GM18858 (cell line): Measurements from ENCODE around the gene SLC9A9.

ENCODE experiments used
- ATAC-seq: cut with Tn5 transposase; IDR thresholded peaks from one replicate; pipeline ENCODE4 v1.9.1; 2021; ENCODE audit not compliant: unreplicated experiment

SLC9A9 gene

DNA sequence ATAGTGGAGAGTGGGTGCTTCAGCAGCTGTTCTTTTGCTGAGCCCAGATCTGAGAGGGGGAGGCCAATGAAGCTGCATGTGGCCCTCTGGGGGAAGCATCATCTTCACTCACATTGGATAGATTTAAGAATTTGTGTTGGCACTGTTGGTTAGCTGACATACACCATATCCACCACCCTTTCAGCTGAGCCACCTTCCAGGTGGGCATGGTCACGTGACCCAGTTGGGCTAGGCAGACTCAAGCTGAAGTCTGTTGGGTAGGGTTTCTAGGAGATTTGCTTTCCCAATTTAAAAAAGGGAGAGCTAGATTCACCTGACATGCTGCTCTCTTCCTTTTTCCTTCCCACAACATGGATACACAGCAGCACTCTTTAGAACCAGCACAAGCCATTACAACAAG lies 417.7 kb downstream of the SLC9A9 start:
- no peak for ATAC-seq

DNA sequence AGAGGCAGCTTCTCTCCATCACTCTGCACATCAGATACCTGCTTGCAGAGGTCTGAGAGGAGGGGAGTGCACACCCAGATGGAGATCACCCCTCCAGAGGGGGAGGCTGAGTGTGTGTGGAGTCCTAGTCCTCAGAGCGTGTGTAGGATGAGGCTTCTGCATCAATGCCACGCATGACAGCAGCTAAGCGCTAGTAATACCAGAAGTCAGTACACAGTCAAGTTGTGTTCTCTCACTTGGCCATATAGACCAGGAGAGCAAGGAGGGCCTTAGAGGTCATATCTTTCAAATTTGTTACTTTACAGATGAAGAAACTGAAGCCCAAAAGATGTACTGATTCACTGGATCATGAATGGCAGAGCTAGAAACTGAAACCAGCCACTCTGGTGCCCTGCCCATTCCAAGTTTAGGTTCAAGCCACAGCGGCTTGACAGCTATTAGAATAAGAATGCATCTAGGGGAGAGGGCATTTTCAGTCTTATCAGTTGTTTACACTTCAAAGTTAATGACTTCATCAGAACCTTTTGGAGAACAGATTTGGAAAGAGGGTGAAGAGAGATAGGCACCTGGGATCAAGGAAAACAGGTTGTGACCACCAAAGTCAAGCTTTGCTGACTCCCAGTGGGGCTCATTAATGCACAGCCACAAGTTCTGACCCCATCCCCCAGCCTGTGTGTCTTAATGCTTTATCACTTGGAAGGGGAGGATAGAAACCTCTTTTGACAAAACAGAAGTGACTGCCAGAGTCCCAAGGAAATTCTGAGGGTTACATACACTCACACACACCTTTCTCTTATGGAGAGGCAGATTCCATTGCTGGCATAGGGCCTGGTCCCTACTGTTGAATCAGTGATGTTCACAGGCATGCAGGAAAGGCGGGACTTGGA lies 418.4 kb downstream of the SLC9A9 start:
- ATAC-seq, result peak; percentile 47

DNA sequence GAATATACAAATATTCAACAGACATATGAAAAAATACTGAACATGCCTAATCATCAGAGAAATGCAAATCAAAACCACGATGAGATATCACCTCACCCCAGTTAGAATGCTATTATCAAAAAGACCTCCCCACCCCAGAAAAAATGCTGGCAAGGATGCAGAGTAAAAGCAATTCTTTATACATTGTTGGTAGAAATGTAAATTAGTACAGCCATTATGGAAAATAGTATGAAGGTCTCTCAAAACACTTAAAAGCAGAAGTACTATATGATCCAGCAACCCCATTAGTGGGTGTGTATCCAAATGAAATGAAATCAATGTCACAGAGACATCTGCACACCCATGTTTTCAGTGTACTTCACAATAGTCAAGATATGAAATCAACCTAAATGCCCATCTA lies 420.0 kb downstream of the SLC9A9 start:
- ATAC-seq, result no peak

DNA sequence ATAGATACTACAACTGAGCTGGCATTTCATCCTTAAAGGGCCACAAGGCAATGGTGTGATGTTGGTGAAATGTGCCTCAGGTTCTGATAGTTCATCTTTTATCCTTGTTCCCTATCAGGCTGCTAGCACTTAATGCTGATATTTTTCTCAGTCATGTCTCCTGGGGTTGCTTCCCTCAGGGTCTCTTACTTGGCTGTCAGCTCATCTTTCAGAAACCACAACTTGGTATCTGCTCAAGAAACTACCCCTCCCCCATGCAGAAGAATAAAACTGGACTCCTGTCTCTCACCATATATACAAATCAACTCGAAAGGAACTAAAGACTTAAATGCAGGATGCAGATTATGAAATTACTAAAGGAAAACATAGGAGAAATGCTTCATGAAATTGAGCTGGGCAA lies 420.6 kb downstream of the SLC9A9 start:
- ATAC-seq, result no peak

DNA sequence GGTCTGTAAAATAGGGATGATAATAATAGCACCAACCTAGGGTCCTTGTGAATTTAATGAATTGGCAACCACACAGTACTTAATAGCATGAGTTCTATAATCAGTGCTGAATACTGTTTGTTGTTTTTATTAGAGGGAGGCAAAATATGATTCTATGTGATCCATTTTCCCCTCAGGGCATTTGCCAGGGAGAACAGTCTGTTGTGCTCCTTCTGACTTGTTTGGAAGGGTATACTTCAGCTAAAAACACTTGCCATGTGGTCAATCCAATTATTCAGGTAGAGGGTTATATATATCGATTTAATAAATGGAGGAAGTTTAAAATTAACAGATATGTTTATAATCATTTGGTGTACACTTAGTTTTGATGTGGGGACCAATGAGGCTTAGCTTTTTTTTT lies 423.4 kb downstream of the SLC9A9 start:
- ATAC-seq, result no peak

DNA sequence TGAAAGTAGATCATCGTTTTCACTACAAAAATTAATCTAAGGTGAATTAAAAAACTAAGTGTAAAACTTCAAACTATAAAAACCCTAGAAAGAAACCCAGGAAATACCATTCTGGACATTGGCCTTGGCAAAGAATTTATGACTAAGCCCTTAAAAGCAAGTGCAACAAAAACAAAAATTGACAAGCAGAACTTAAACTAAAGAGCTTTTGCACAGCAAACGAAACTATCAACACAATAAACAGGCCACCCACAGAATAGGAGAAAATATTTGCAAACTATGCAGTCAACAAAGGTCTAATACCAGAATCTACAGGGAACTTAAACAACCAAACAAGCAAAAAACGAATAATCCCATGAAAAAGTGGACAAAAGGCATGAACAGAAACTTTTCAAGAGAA lies 426.7 kb downstream of the SLC9A9 start:
- no peak for ATAC-seq

DNA sequence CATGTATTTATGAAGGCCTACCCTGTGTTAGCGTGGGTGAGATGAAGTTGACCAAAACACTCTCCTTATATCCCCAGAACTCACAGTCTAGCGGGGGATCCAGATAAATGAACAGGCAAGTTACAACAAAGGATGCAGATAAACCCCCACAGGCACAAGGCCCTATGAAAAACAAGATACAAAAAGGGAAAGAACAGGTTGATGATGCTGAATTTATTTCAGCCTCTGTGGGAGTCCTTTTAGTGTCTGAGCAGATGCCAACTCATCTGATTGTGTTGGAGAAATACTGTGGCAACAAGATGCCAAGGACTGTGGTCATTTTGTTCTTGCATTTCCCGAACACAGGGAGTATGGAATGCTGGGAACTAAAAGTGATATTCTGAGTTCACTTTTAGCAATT lies 428.7 kb downstream of the SLC9A9 start:
- ATAC-seq, result no peak

DNA sequence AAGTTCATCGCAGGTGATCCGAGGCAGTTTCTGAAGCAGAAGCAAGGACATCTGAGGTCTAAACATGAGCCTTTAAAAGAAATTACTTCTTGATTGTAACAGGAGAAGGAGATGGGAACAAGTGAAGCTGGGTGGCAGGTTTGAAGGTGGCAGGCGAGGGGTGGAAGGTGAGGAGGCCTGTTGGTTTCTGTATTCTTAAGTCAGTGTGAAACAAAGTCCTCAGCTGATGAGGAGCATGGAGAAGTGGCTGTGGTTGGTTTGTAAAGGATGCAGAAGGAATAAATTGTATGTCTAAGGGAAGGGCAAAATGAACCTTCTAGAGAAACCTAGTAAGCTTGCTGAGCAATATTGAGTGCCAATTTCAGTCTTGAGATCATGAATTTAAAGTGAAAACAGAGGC lies 429.9 kb downstream of the SLC9A9 start:
- ATAC-seq, result no peak

DNA sequence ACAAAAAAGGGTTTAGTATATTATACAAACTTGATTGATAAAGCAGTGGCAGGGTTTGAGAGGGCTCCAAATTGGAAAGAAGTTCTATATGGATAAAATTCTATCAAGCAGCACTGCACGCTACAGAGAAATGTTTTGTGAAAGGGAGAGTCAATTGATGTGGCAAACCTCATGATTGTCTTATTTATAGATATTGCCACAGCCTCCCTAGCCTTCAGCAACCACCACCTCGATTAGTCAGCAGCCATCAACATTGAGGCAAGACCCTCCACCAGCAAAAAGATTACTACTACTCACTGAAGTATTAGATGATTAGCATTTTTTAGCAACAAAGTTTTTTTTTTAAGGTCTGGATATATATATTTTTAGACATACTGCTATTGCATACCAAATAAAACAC lies 432.0 kb downstream of the SLC9A9 start:
- no peak for ATAC-seq

DNA sequence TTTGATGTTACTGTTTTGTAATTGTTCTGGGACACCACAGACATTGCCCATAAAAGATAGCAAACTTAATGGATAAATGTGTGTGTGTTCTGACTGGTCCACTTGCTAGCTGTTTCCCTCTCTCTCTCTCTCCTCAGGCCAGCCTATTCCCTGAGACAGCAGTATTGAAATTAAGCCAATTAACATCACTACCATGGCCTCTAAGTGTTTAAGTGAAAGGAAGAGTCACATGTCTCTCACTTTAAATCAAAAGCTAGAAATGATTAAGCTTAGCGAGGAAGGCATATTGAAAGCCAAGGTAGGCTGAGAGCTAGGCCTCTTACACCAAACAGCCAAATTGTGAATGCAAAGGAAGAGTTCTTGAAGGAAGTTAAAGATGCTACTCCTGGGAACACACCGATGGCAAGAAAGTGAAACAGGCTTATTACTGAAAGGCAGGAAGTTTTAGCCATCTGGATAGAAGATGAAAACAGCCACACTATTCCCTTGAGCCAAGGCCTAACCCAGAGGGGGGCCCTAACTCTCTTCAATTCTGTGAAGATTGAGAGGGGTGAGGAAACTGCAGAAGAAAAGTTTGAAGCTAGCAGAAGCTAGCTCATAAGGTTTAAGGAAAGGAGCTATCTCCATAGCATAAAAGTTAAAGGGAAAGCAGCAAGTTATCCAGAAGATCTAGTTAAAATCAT lies 433.6 kb downstream of the SLC9A9 start:
- ATAC-seq, result no peak

DNA sequence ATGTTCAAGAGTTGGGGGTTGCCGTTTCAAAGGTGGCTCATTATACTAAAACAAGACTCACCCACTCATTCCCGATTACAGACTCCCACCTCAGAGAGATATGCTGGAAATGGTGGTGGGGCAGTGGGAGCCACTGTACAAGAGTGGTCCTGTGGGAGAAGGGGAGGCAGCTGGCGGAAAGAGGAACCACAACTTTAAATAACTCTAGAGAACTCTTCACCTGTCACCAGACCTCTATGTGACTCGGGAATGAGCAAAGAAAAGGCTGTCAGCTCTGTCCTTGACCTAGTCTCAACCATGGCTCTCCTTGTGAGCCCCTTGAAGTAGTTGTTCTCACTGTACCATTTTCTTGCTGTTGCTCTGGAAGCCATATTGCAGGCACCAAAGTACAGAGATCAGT lies 434.9 kb downstream of the SLC9A9 start:
- ATAC-seq, result no peak

DNA sequence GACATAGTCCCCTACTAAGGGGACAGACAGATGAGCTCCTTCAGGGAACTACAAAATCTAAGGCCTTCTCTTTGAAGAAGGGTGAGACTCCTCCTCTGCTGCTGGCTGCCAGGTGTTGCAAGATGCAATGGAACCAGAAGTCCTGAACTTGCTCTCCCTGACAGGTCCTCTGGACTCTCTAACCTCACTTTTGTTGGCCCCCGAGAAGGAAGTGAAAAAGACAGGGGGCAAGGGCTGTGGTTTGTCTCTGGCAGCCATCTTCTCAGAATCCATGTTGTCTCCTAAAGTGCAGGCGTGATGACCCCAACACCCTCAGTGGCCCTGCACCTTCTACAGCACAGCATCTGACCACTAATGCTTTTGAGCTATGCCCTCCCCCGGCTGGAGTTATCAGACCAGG lies 436.2 kb downstream of the SLC9A9 start:
- no peak for ATAC-seq

DNA sequence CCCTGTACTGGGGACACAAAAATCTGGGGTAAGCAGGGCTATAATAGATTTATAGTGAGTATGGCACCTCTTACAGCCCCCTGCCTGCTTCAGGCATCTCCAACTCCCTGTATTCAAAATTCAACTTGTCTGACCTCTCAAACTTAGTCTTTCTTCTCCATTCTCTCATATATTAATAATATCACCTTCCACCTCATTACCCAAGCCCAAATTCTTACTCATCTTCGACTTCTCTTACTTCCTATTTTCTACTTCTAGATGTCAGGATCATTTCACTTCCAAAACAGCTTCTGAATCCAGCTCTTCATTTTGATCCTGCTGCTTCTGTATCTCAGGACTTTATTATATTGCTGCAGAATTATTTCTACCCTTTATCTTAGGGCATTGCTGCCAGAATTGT lies 438.0 kb downstream of the SLC9A9 start:
- ATAC-seq, result no peak

DNA sequence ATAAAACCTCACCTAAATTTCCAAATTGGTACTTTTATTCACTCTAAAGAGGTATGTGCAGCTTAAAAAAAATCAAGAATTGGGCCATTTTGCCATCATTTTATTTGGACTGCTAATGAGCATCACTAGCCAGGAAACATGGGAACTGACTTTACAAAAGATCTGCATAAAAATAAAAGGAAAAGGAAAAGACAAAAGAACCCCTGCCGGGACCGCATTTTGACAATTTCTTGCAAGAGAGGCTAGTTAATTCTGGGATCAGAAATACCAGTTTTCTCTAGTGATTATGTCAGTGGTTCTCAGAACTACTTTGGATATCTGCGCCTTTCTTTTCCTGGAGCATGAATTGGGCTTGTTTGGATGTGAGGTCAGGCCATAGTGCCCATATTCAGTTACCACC lies 439.5 kb downstream of the SLC9A9 start:
- ATAC-seq, result no peak

DNA sequence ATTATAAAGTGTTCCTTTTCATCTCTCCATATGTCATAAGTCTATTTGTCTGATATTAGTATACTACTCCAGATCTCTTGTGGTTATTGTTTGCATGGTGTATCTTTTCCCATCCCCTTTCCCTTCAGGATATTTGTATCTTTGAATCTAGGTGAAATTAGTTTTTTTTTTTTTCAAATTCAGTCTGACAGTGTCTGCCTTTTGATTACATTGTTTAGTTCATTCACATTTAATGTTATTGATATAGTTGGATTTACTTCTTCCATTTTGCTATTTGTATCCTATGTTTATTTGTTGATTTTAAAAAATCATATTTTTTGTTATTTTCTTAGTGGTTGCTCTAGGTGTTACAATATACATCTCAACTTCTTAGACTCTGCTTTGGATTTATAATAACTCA lies 445.7 kb downstream of the SLC9A9 start:
- no peak for ATAC-seq

DNA sequence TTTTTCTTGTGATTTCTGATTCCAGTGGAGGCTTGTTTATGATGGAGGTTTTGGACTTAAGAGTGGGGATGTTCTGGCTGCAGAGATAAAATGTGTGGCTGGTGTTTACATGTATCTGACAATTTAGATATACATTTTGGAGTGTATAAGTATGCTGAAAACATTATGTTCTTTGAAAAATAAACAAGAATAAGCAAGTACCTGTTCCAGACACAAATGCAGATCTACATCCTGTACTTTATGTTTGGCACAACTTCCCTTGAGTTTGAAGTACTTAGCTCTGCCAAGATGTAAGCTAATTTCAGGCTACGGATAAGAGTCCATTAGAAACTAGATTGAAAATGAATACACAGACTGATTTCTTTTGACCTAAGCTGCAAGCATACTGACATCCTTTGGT lies 451.5 kb downstream of the SLC9A9 start:
- ATAC-seq, result no peak

DNA sequence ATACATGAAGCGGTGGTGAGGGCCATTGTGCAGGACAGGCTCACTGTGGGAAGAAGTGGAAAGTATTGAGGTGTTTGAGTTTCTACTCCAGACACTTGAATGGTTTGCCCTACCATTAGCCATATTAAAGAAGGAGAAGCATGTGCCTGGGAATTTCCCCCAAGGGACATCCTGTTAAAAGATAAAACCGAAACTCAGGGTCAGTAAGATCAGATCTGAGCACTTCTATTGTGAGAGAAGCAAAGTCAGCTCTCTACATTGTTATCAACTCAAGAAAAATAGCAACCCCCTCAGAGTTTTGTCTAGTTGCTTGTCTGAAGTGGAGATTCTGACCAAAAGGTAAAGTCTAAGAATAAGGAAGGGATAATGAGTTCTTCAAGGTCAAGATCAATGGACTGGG lies 458.9 kb downstream of the SLC9A9 start:
- ATAC-seq, result no peak

DNA sequence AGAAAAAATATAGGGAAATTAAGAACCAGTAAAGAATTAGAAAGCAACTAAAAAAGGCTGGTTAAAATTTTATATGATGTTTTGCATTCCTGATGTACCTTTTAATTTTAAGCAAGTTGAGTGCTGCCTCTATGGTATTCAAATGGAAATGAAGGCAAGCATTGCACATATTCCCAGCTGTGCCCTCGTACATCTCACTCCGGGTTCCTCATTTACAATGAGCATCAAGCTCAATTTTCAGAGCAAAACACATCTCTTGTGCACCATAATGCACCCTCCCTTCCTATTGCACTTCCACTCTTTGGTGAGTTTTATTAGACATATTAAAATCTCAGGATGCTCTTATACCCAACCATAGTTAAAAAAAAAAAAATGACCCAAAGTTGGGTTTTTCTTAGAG lies 460.8 kb downstream of the SLC9A9 start:
- no peak for ATAC-seq

DNA sequence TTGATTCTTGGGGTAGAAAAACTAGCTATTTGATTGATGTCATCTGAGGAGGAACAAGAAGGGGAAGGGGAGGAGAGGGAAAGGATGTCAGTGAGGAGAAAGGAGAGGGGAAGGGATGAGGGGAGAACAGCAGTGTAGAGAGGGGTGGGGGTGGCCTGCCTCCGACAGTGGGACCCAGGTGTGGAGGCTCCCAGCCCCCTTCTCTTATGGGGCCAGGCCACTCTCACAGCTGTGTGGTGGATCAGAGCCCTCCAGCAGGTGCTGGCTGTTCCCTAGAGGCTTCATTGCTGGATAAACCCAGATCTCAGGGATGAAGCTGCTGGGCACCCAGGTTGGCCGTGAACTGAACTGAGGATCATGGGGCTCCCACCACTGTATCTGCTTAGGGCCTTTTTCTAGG lies 464.2 kb downstream of the SLC9A9 start:
- no peak for ATAC-seq

DNA sequence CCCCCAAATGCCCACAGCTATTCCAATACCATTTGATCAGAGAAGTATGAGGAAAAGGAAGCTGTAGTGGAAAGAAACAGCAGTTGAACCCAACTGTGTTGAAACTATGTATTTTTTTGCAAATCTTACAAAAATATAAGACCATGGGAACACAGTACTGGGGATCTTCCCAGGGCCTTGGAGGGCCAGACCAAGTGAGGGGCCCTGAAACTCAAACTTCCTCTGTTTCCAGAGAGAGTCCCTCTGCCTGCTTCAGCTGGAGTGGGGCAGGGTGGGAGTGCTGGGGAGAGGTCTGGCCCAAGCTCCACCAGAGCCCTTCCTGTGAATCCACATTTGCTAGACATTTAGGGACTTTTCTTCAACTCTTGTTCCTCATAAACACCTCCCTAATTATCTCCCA lies 464.8 kb downstream of the SLC9A9 start:
- ATAC-seq, result no peak

DNA sequence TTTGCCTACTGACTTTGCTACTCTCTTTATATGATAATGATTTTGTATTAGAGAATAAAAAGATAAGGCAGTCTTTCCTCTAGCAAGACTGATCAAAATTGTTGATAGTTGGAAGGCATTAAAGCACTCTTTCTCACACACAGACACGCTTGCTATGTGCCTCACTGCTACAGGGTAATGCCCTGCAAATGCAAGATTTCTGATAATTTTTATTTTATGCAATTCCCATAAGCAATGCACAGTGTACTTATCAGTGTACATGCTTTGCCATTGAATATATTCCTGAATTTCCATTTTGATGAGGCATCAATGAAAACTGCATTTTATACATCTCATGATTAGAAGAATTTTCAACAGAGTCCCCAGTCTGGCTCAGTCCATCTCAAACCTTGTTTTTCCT lies 465.5 kb downstream of the SLC9A9 start:
- ATAC-seq, result no peak

DNA sequence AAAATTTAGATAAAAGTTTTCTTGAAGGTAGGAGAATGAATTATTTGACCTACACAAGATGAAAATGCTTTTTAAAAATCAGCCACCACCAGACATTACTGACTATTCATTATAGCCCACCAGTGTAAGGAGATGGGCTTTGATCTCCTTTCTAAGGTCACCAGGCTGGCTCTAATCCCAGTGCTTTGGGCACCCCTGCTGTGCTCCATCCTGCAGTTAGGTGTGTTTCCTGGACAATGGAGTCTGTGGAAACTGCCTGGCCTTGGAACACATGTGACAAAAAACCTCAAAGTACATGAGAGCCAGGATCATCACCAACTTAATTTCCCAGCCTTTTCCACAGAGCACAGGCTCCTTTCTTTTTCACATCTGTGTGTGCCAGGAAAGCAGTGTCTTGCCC lies 467.8 kb downstream of the SLC9A9 start:
- no peak for ATAC-seq

DNA sequence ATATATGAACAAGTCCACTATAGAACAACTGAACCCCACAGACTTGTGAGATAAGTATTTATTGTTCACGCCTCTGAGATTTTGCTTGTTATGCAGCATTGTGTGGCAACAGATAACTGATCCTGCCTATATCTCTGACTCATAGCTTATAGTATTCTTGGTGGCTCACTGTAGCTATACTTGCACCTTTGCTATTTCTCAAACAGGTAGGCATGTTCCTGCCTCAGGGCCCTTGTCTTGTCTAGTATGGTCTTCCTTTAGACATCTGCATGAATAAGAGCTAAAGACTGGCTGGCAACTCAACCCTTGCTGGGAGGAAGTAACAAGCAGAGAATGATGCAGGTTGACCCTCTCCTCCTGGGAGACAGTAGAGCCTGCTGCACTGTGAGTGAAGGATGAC lies 472.6 kb downstream of the SLC9A9 start:
- ATAC-seq, result no peak
